ENCODE data around the gene RNPEPL1. TPM values are rescaled to one million over a fixed set of nuclear protein-coding genes. Genes with fewer than 3 reads are reported as not detected.
A peak's percentile ranks its signal among the peaks of the same experiment; 100 is the strongest.

RNPEPL1 gene
- total and polyA plus RNA-seq, 12 donors = 5.1 to 259 (median 59.5) TPM

DNA sequence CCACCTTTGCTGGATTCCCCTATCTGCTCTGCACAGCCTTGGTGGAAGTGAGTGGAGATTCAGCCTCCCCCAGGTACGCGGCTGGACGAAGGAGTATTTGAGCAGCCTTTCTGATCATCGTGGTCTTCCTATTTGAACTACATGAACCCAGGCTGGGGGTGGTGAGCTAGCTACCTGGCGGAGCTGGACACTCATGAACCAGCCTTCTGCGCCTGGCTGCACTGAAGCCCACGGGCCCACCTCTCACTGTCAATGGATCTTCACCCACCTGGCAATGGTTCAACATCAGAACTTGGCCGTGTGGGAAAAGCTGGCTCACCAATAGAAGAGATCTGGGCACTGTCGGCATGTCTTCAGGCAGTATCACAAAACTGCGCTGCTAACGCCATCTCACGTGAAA is 45.9 kb upstream of the RNPEPL1 start:
- Histone ChIP-seq H3K4me1 (replicated peaks in 1 of 2) (no peaks in the 10 kb centered on the region), H3K4me3 (no peak overlapping the region), H3K36me3 (replicated peaks in 1 of 2) (no peaks in the 10 kb centered on the region), H3K9me3 (replicated peaks in 1 of 3) (no peaks in the 10 kb centered on the region), H3K27me3 (no peaks in the 10 kb centered on the region), H3K27ac (no peak overlapping the region)
- peak in 3 of 7 donors; percentile 8 to 48 (median 9) for DNase-seq
- intact Hi-C loops (cut with DNase I) = no loop called here
- TF ChIP-seq, protein P1, sequence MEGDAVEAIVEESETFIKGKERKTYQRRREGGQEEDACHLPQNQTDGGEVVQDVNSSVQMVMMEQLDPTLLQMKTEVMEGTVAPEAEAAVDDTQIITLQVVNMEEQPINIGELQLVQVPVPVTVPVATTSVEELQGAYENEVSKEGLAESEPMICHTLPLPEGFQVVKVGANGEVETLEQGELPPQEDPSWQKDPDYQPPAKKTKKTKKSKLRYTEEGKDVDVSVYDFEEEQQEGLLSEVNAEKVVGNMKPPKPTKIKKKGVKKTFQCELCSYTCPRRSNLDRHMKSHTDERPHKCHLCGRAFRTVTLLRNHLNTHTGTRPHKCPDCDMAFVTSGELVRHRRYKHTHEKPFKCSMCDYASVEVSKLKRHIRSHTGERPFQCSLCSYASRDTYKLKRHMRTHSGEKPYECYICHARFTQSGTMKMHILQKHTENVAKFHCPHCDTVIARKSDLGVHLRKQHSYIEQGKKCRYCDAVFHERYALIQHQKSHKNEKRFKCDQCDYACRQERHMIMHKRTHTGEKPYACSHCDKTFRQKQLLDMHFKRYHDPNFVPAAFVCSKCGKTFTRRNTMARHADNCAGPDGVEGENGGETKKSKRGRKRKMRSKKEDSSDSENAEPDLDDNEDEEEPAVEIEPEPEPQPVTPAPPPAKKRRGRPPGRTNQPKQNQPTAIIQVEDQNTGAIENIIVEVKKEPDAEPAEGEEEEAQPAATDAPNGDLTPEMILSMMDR (IDR thresholded peaks at IDR 0.05) = no peak
- TF ChIP-seq POLR2A (IDR thresholded peaks at IDR 0.05) = no peak
- 94 to 97% (median 95%) methylated on average over 9 to 12 of the region's 12 CpGs for WGBS, 4 donors

DNA sequence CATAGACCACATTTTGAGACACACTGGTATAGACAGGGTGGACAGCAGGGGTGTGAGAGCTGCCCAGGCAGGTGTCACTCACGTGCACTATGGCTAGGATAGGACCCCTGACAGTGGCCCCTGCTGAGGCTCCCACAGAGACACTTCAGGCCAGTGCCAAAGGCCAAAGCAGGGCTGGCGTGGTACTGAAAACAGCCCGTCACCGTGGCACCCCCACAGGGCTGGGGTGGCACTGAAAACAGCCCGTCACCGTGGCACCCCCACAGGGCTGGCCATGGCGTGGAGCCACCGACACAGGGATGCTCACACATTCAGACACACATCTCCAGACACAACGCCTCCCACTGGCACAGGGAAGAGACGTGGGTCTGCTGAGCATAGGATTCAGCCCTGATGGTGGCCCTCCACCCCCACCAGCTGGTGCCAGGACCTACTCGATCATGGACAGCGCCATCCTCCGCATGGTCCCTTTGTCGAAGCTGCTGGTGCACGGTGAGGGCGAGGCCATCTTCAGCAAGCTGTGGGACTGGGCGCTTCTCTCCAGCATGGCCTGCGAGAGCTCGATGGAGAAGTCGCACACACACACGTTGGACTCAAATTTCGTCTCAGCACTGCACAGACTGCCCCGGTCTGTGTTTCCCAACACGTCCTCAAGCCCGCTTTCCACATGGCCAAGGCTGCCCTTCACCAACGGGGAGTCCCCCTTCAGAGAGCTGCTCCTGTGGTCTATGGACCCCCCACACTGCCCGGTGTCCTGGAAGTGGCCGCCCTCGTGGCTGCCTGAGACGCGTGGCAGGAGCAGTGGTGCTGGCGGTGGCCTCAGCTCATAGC is 44.6 kb upstream of the RNPEPL1 start:
- 95 to 97% (median 96%) methylated on average over 26 to 32 of the region's 32 CpGs for WGBS, 4 donors
- TF ChIP-seq, protein P1 (IDR thresholded peaks at IDR 0.05) = no peak
- TF ChIP-seq POLR2A (IDR thresholded peaks at IDR 0.05) = no peak
- no peak overlapping the region for H3K27ac ChIP-seq
- H3K4me3 ChIP-seq = no peak overlapping the region
- no peaks in the 10 kb centered on the region for H3K36me3 ChIP-seq (replicated peaks in 1 of 2)
- no peaks in the 10 kb centered on the region for H3K27me3 ChIP-seq
- DNase-seq = peak in 2 of 7 donors; percentile 6 to 37
- no peaks in the 10 kb centered on the region for H3K9me3 ChIP-seq (replicated peaks in 1 of 3)
- intact Hi-C loops (cut with DNase I) = no loop called here
- H3K4me1 ChIP-seq (replicated peaks in 1 of 2) = no peaks in the 10 kb centered on the region

DNA sequence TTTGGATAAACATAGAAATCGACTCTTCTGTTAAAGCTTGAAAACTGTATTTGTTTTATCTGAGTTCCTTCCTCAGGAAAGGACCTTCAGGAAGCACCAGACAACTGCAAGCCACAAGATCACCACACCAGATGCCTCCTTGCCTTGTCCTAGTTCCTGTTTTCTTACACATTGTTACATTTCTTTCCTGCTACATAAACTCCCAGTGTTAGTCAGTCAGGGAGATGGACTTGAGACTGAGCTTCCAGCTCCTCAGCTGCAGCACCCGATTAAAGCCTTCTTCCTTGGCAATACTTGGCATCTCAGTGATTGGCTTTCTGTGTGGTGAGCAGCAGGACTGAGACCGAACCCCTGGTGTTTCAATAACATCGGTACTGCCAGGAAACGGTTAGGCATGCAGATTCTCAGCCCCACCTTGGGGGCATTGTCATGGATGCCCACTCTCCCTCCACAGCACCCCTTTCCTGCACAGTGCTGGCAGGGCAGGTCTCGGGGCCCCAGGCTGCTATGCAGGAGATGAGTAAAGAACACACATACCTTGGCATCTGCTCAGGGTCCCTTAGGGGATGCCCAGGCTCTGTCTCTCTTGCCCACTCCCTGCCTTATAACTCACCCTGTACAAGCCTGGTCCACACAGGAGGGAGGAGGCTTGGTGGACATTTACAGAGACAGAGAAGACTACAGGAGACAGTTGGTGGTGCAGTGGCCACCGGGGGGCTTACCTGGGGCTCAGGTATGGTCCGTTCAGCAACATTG is 43.1 kb upstream of the RNPEPL1 start:
- no peaks in the 10 kb centered on the region for H3K9me3 ChIP-seq (replicated peaks in 1 of 3)
- H3K27me3 ChIP-seq = no peaks in the 10 kb centered on the region
- 90 to 95% (median 91%) methylated on average over 5 to 8 of the region's 8 CpGs for WGBS, 4 donors
- TF ChIP-seq, protein P1 (IDR thresholded peaks at IDR 0.05) = no peak
- no peak for TF ChIP-seq POLR2A (IDR thresholded peaks at IDR 0.05)
- H3K36me3 ChIP-seq (replicated peaks in 1 of 2) = no peaks in the 10 kb centered on the region
- H3K4me3 ChIP-seq = no peak overlapping the region
- H3K27ac ChIP-seq = no peak overlapping the region
- H3K4me1 ChIP-seq (replicated peaks in 1 of 2) = no peaks in the 10 kb centered on the region
- intact Hi-C loops (cut with DNase I) = no loop called here
- peak in 1 of 7 donors; percentile 18 for DNase-seq

DNA sequence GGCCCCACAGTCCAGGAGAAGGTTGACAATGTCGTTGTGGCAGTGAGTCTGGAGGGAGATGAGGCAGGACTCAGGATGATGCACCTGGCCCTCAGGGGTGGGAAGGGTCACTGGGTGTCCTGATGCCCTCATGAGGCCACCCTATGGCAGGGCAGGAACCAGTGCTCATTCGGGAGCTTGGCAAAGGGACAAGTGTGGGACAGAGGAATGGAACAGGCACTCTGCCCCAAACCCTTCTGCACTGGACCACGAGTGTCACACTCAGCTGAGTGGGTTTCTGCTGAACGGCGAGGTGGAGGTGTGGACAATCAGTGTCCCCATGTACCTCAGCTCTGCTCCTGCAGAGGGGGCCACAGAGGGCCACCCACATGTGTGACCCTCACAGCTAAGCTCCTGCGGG is 42.5 kb upstream of the RNPEPL1 start:
- Histone ChIP-seq H3K27ac (no peak overlapping the region), H3K4me1 (replicated peaks in 1 of 2) (no peaks in the 10 kb centered on the region), H3K9me3 (replicated peaks in 1 of 3) (peaks cover 0 to under 1% (median 0%) of the 10 kb centered on the region in 3 donors), H3K27me3 (no peaks in the 10 kb centered on the region), H3K36me3 (replicated peaks in 1 of 2) (no peaks in the 10 kb centered on the region), H3K4me3 (no peak overlapping the region)
- 80 to 96% (median 92%) methylated on average over 4 to 6 of the region's 6 CpGs for WGBS, 4 donors
- peak in 1 of 7 donors; percentile 37 for DNase-seq
- TF ChIP-seq, protein P1 (IDR thresholded peaks at IDR 0.05) = no peak
- no peak for TF ChIP-seq POLR2A (IDR thresholded peaks at IDR 0.05)
- intact Hi-C loops (cut with DNase I) = no loop called here

Measured in adrenal gland (tissue), 12 donors.